SU-DHL-6 (cell line): ENCODE results near the gene GRIK5.
"Not testable (repeated sequence)": the region's sequence is repeated elsewhere in the genome, so short reads cannot be mapped to it uniquely, and the experiment has no call there.

Experiments used
- CTCF ChIP-seq: fragments of 200-600 bp; sonication (generic); IDR thresholded peaks from one replicate; pipeline ENCODE4 v1.5.1; 2017; ENCODE audit warnings: antibody characterized with exemption, mild to moderate bottlenecking, low read length, moderate library complexity; ENCODE audit not compliant: insufficient read depth, poor library complexity, severe bottlenecking
- EZH2phosphoT487 ChIP-seq: fragments of 200-600 bp; sonication (generic), shearing (Covaris generic); conservative IDR thresholded peaks from 2 replicates; pipeline ENCODE4 v1.6.1; 2018; ENCODE audit warnings: mild to moderate bottlenecking, antibody characterized with exemption, low read length, moderate library complexity, mixed read lengths

GRCh38 chr19:42040491-42040890 lies 29.5 kb downstream of the GRIK5 start:
- not testable (repeated sequence) for TF ChIP-seq CTCF, EZH2phosphoT487
